Neural progenitor cell (in vitro differentiated cells): Measurements from ENCODE around the gene MFSD12. TPM values are rescaled to one million over a fixed set of nuclear protein-coding genes. Genes with fewer than 3 reads are reported as not detected.

Experiments used
- DNase-seq: peaks from one replicate; pipeline ENCODE4 v3.0.0-alpha.2; 2016; ENCODE audit warnings: low spot score
- H2AFZ ChIP-seq: fragments of 200-600 bp; sonication (generic); replicated peaks from 2 replicates; pipeline ENCODE4 v1.6.1; 2016; ENCODE audit warnings: antibody characterized with exemption
- H3F3A ChIP-seq: fragments of 200-600 bp; sonication (generic); 2 replicates; pipeline ENCODE4 v1.6.1; 2016; ENCODE audit warnings: antibody characterized with exemption, low read depth
- H3K27ac ChIP-seq: fragments of 200-600 bp; sonication (generic); 2 replicates; pipeline ENCODE4 v1.5.1; 2016; ENCODE audit warnings: mild to moderate bottlenecking
- H3K27me3 ChIP-seq: fragments of 200-600 bp; sonication (generic); 2 replicates; pipeline ENCODE4 v1.6.1; 2016; ENCODE audit warnings: mild to moderate bottlenecking, moderate library complexity
- H3K36me3 ChIP-seq: fragments of 200-600 bp; sonication (generic); 2 replicates; pipeline ENCODE4 v1.5.1; 2016
- H3K4me1 ChIP-seq: fragments of 200-600 bp; sonication (generic); 2 replicates; pipeline ENCODE4 v1.6.1; 2016; ENCODE audit warnings: mixed run types
- H3K4me2 ChIP-seq: fragments of 200-600 bp; sonication (generic); 2 replicates; pipeline ENCODE4 v1.6.1; 2016
- H3K4me3 ChIP-seq: fragments of 200-600 bp; sonication (generic); 2 replicates; pipeline ENCODE4 v1.5.1; 2016
- H3K79me2 ChIP-seq: fragments of 200-600 bp; sonication (generic); 2 replicates; pipeline ENCODE4 v1.6.1; 2016; ENCODE audit warnings: low read depth
- H3K9ac ChIP-seq: fragments of 200-600 bp; sonication (generic); 2 replicates; pipeline ENCODE4 v1.6.1; 2016
- H3K9me3 ChIP-seq: fragments of 200-600 bp; sonication (generic); 2 replicates; pipeline ENCODE4 v1.5.1; 2016; ENCODE audit warnings: low read depth
- H4K20me1 ChIP-seq: fragments of 200-600 bp; sonication (generic); 2 replicates; pipeline ENCODE4 v1.6.1; 2016; ENCODE audit warnings: low read depth
- H3K27ac Mint-ChIP-seq: 3 replicates; pipeline ENCODE4 v1.8.0; 2021; ENCODE audit warnings: mixed read lengths
- H3K27me3 Mint-ChIP-seq: 2 replicates; pipeline ENCODE4 v1.8.0; 2022; ENCODE audit warnings: low read depth, mild to moderate bottlenecking, inconsistent platforms, moderate library complexity, mixed read lengths; ENCODE audit not compliant: insufficient read depth
- H3K36me3 Mint-ChIP-seq: 3 replicates; pipeline ENCODE4 v1.8.0; 2021; ENCODE audit warnings: mixed read lengths
- H3K4me1 Mint-ChIP-seq: 3 replicates; pipeline ENCODE4 v1.8.0; 2021; ENCODE audit warnings: mixed read lengths
- H3K4me3 Mint-ChIP-seq: 3 replicates; pipeline ENCODE4 v1.8.0; 2021; ENCODE audit warnings: mild to moderate bottlenecking, moderate library complexity, mixed read lengths
- H3K9me3 Mint-ChIP-seq: 3 replicates; pipeline ENCODE4 v1.8.0; 2020; ENCODE audit warnings: mixed read lengths
- CTCF ChIP-seq: fragments of 200-600 bp; sonication (generic); IDR thresholded peaks from 2 replicates; pipeline ENCODE4 v1.5.1; 2017; ENCODE audit warnings: antibody characterized with exemption, mild to moderate bottlenecking
- EZH2 ChIP-seq: fragments of 200-600 bp; sonication (generic); IDR thresholded peaks from 2 replicates; pipeline ENCODE4 v1.6.1; 2017; ENCODE audit warnings: antibody characterized with exemption, mild to moderate bottlenecking, moderate library complexity
- EZH2phosphoT487 ChIP-seq: fragments of 200-600 bp; sonication (generic); IDR thresholded peaks from 2 replicates; pipeline ENCODE4 v1.6.1; 2017; ENCODE audit warnings: antibody characterized with exemption
- total RNA-seq: library from RNA; depleted of rRNA; stranded (reverse); fragments of >200 nt; gene quantifications from 2 replicates; pipeline ENCODE4 v1.2.3, GENCODE V29; 2015; ENCODE audit warnings: low replicate concordance

Gene MFSD12
- total RNA-seq, 1 donor from 2014 or later = 34.1 TPM

- Histone ChIP-seq H4K20me1 (peaks cover 83% of the 10 kb centered on the region), H3K79me2 (peaks cover 28% of the 10 kb centered on the region), H3K4me1 (no peaks in the 10 kb centered on the region), H3K27ac (no peak overlapping the region), H3K36me3 (no peaks in the 10 kb centered on the region), H3K9me3 (no peaks in the 10 kb centered on the region), H2AFZ (no peak overlapping the region), H3K4me2 (no peak overlapping the region), H3K4me3 (no peak overlapping the region), H3F3A (no peaks in the 10 kb centered on the region), H3K27me3 (no peaks in the 10 kb centered on the region), H3K9ac (no peak overlapping the region)
- H3K27me3 Mint-ChIP-seq = no peaks in the 10 kb centered on the region
- H3K9me3 Mint-ChIP-seq = no peaks in the 10 kb centered on the region
- DNase-seq = no peak
- peaks cover 13% of the 10 kb centered on the region for H3K36me3 Mint-ChIP-seq
- peaks cover 5% of the 10 kb centered on the region for H3K4me1 Mint-ChIP-seq
- no peak overlapping the region for H3K27ac Mint-ChIP-seq
- TF ChIP-seq CTCF = no peak
- no peak for TF ChIP-seq EZH2phosphoT487
- TF ChIP-seq EZH2 = no peak
- no peak overlapping the region for H3K4me3 Mint-ChIP-seq
Measured at GRCh38 chr19:3523361-3524077, 33.9 kb downstream of the MFSD12 start.

- peaks cover 6% of the 10 kb centered on the region for H3K4me1 Mint-ChIP-seq
- H3F3A ChIP-seq = no peaks in the 10 kb centered on the region
- H3K4me3 Mint-ChIP-seq = no peak overlapping the region
- peaks cover 37% of the 10 kb centered on the region for H3K79me2 ChIP-seq
- no peak overlapping the region for H3K4me3 ChIP-seq
- H3K27ac Mint-ChIP-seq = no peak overlapping the region
- H3K9me3 ChIP-seq = no peaks in the 10 kb centered on the region
- no peak for DNase-seq
- H3K27me3 Mint-ChIP-seq = no peaks in the 10 kb centered on the region
- H3K27me3 ChIP-seq = no peaks in the 10 kb centered on the region
- H3K36me3 ChIP-seq = no peaks in the 10 kb centered on the region
- H3K4me1 ChIP-seq = peaks cover 4% of the 10 kb centered on the region
- no peaks in the 10 kb centered on the region for H3K9me3 Mint-ChIP-seq
- H4K20me1 ChIP-seq = peaks cover 91% of the 10 kb centered on the region
- H2AFZ ChIP-seq = no peak overlapping the region
- H3K27ac ChIP-seq = no peak overlapping the region
- no peak overlapping the region for H3K9ac ChIP-seq
- H3K36me3 Mint-ChIP-seq = peaks cover 13% of the 10 kb centered on the region
- TF ChIP-seq EZH2phosphoT487 (no peak), CTCF (no peak), EZH2 (no peak)
- H3K4me2 ChIP-seq = no peak overlapping the region
Measured at GRCh38 chr19:3522421-3523360, 34.7 kb downstream of the MFSD12 start.

- Histone ChIP-seq H3K4me2 (no peak overlapping the region), H2AFZ (no peak overlapping the region), H4K20me1 (peaks cover 97% of the 10 kb centered on the region), H3K9me3 (no peaks in the 10 kb centered on the region), H3K27me3 (no peaks in the 10 kb centered on the region), H3F3A (no peaks in the 10 kb centered on the region), H3K4me1 (peaks cover 4% of the 10 kb centered on the region), H3K36me3 (no peaks in the 10 kb centered on the region), H3K27ac (no peak overlapping the region), H3K4me3 (no peak overlapping the region), H3K9ac (no peak overlapping the region), H3K79me2 (peaks cover 53% of the 10 kb centered on the region)
- no peak overlapping the region for H3K4me3 Mint-ChIP-seq
- TF ChIP-seq CTCF (no peak), EZH2 (no peak), EZH2phosphoT487 (no peak)
- no peak for DNase-seq
- no peak overlapping the region for H3K27ac Mint-ChIP-seq
- H3K36me3 Mint-ChIP-seq = peaks cover 9% of the 10 kb centered on the region
- no peaks in the 10 kb centered on the region for H3K27me3 Mint-ChIP-seq
- H3K9me3 Mint-ChIP-seq = no peaks in the 10 kb centered on the region
- peaks cover 6% of the 10 kb centered on the region for H3K4me1 Mint-ChIP-seq
Measured at GRCh38 chr19:3521104-3521445, 36.3 kb downstream of the MFSD12 start.
